ENCODE data around the gene KIF26B. TPM values are rescaled to one million over a fixed set of nuclear protein-coding genes. Genes with fewer than 3 reads are reported as not detected.

The KIF26B gene
- total RNA-seq, 2 donors from 2014 or later: 0.78 to 4.6 TPM

DNA sequence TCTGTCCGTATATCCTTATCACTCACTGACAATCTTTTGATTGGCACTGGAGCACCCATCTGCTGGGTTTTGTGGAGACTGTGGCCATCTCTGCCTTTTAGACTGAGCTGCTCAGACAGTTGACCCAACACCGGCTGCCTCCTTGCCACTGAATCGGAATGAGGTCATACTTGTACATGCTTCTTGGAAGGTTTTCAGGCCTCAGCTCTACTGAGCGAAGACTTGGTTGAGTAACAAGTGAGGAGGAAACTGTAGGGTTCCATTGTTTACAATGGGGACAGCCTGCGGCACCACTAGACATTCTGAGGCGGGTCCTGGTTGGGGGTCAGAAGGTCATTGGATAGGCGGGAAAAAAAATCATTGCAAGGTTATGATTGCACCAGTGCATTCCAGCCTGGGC is 320.3 kb downstream of the KIF26B start:
- no peaks in the 10 kb centered on the region for H3K27me3 ChIP-seq
- no peak overlapping the region for H3K27ac ChIP-seq
- intact Hi-C loops (cut with DNase I): no loop called here
- no peaks in the 10 kb centered on the region for H3K9me3 ChIP-seq
- H3K4me3 ChIP-seq: no peak overlapping the region
- H3K36me3 ChIP-seq (replicated peaks in 1 of 2; ENCODE audit: insufficient read depth in 1 of 2, low read depth in 2 of 2): no peaks in the 10 kb centered on the region
- no peak for TF ChIP-seq POLR2A (IDR thresholded peaks at IDR 0.05)
- TF ChIP-seq, protein P1, sequence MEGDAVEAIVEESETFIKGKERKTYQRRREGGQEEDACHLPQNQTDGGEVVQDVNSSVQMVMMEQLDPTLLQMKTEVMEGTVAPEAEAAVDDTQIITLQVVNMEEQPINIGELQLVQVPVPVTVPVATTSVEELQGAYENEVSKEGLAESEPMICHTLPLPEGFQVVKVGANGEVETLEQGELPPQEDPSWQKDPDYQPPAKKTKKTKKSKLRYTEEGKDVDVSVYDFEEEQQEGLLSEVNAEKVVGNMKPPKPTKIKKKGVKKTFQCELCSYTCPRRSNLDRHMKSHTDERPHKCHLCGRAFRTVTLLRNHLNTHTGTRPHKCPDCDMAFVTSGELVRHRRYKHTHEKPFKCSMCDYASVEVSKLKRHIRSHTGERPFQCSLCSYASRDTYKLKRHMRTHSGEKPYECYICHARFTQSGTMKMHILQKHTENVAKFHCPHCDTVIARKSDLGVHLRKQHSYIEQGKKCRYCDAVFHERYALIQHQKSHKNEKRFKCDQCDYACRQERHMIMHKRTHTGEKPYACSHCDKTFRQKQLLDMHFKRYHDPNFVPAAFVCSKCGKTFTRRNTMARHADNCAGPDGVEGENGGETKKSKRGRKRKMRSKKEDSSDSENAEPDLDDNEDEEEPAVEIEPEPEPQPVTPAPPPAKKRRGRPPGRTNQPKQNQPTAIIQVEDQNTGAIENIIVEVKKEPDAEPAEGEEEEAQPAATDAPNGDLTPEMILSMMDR (IDR thresholded peaks at IDR 0.05): no peak
- H3K4me1 ChIP-seq: no peaks in the 10 kb centered on the region
- ATAC-seq: no peak
- no peak for DNase-seq
- 82 to 87% methylated on average over 7 of the region's 7 CpGs for WGBS, 2 donors

DNA sequence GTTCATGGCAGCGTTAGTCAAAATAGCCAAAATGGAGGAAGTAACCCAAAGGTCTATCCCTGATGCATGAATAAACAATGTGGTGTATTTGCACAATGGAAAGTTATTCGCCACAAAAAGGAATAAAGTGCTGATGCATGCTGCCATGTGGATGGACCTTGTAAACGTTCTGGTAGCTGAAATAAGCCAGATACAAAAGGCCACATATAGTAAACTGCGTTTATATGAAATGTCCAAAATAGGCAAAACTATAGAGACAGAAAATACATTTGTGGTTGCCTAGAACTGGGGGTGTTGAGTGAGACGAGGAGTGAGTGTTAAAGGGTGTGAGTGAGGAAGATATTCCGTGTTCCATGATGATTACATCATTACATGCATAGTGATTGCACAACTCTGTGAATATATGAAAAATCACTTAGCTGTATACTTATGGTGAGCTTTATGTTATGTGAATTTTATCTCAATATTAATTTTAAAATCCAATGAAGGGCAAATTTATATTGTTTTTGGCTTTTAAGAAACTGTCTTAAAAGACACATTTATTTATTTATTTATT is 321.3 kb downstream of the KIF26B start:
- no peak for ATAC-seq
- intact Hi-C loops (cut with DNase I): no loop called here
- no peaks in the 10 kb centered on the region for H3K9me3 ChIP-seq
- TF ChIP-seq POLR2A (IDR thresholded peaks at IDR 0.05): no peak
- TF ChIP-seq, protein P1 (IDR thresholded peaks at IDR 0.05): no peak
- H3K27ac ChIP-seq: no peak overlapping the region
- no peaks in the 10 kb centered on the region for H3K27me3 ChIP-seq
- H3K36me3 ChIP-seq (replicated peaks in 1 of 2; ENCODE audit: insufficient read depth in 1 of 2, low read depth in 2 of 2): no peaks in the 10 kb centered on the region
- no peak for DNase-seq
- no peaks in the 10 kb centered on the region for H3K4me1 ChIP-seq
- no peak overlapping the region for H3K4me3 ChIP-seq
- 57 to 67% methylated on average over 6 of the region's 6 CpGs for WGBS, 2 donors

DNA sequence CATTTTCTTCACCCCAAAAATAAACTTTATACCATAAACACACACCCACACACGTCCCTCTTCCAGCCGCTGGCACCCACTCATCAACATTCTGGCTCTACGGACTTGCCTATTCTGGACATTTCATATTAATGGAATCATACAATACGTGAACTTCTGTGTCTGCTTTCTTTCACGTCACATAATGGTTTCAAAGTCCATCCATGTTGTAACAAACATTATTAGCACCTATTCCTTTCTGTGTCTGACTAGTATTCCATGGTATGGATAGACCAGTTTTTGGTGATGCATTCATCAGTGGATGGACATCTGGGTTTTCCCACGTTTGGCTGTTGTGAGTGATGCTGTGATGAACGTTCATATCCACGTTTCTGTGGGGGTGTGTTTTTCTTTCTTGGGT is 323.2 kb downstream of the KIF26B start:
- WGBS, 2 donors: 49 to 54% methylated on average over 8 of the region's 8 CpGs
- no peak overlapping the region for H3K4me3 ChIP-seq
- H3K27me3 ChIP-seq: no peaks in the 10 kb centered on the region
- no peaks in the 10 kb centered on the region for H3K36me3 ChIP-seq (replicated peaks in 1 of 2; ENCODE audit: insufficient read depth in 1 of 2, low read depth in 2 of 2)
- DNase-seq: no peak
- no peak for ATAC-seq
- intact Hi-C loops (cut with DNase I): no loop called here
- H3K4me1 ChIP-seq: no peaks in the 10 kb centered on the region
- TF ChIP-seq, protein P1 (IDR thresholded peaks at IDR 0.05): no peak
- H3K27ac ChIP-seq: no peak overlapping the region
- no peaks in the 10 kb centered on the region for H3K9me3 ChIP-seq

DNA sequence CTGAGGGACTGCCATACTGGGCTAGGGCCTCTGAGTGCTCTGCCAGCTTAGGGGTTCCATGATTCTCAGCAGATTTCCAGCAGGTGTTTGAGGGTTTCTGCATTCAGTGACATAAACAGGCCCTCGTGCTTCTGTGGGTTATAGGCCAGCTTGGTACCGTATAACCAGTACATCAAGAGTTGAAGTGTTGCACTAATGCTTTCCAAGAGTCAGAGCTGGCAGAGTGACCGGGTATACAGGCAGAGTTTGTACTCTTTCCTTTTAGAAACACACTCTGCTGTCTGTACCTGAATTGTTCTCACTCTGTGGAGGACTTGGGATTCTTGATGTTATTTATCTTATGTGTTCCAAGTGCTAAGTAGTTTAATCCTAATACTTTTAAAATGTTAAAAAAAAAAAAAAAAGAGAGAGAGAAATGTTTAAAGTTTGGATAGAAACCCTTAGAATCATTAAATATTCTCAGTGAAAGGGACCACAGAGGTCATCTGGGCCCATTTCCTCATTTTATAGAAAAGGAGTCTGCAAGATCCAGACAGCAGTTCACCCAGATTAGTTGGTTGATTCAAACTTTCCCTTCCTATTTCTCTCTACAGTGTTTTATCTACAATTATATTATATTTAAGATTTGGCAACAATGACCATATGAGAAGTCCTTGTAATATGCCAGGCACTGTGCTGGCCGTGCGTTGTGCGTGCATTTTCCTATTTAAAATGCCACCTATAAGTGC is 325.8 kb downstream of the KIF26B start:
- Histone ChIP-seq H3K27me3 (no peaks in the 10 kb centered on the region), H3K27ac (no peak overlapping the region), H3K4me3 (no peak overlapping the region), H3K4me1 (no peaks in the 10 kb centered on the region), H3K9me3 (no peaks in the 10 kb centered on the region), H3K36me3 (replicated peaks in 1 of 2; ENCODE audit: insufficient read depth in 1 of 2, low read depth in 2 of 2) (no peaks in the 10 kb centered on the region)
- TF ChIP-seq, protein P1 (IDR thresholded peaks at IDR 0.05): no peak
- no peak for TF ChIP-seq POLR2A (IDR thresholded peaks at IDR 0.05)
- 75 to 84% methylated on average over 6 of the region's 6 CpGs for WGBS, 2 donors
- intact Hi-C loops (cut with DNase I): no loop called here
- ATAC-seq: no peak
- DNase-seq: no peak

DNA sequence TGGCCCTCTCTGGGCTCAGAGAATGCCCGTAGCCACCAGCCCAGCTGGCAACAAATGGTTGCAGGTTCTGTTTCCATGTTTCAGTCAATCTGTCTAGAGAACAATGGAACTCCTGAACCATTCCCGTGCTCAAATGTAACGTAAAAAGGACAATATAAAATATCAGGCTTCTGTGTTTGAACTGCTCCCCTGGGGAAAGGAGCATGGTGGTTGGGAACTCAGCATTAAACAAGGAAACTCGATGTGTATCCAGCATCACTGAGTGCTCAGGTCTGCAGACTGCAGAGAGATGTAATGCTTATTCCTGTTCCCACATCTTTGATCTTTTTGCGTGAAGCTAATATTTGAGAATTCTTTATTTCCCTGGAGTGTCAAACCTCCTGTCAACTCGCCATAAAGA is 326.5 kb downstream of the KIF26B start:
- Histone ChIP-seq H3K9me3 (no peaks in the 10 kb centered on the region), H3K36me3 (replicated peaks in 1 of 2; ENCODE audit: insufficient read depth in 1 of 2, low read depth in 2 of 2) (no peaks in the 10 kb centered on the region), H3K4me3 (no peak overlapping the region), H3K27me3 (no peaks in the 10 kb centered on the region), H3K4me1 (no peaks in the 10 kb centered on the region), H3K27ac (no peak overlapping the region)
- no peak for ATAC-seq
- intact Hi-C loops (cut with DNase I): no loop called here
- TF ChIP-seq, protein P1 (IDR thresholded peaks at IDR 0.05): no peak
- no peak for TF ChIP-seq POLR2A (IDR thresholded peaks at IDR 0.05)
- no peak for DNase-seq
- WGBS, 2 donors: 60 to 73% methylated on average over 6 of the region's 6 CpGs

Data from body of pancreas (tissue), 4 donors.